Lower leg skin (tissue), 3 donors: ENCODE data around the gene COMMD8.

Experiments
- CTCF ChIP-seq, 3 donors: fragments of 450-650 bp; IDR thresholded peaks; one replicate each; pipeline ENCODE4 v1.5.1; 2016; ENCODE audit warnings: antibody characterized with exemption in 3 of 3, mild to moderate bottlenecking in 3 of 3, moderate library complexity in 2 of 3
- POLR2A ChIP-seq, 2 donors: fragments of 450-650 bp; IDR thresholded peaks; one replicate each; pipeline ENCODE4 v1.6.1; 2016 to 2017; ENCODE audit warnings: antibody characterized with exemption in 2 of 2, mild to moderate bottlenecking in 1 of 2, moderate library complexity in 1 of 2

- TF ChIP-seq CTCF (IDR thresholded peaks at IDR 0.05) (no peak), POLR2A (IDR thresholded peaks at IDR 0.05) (no peak)
These were observed 36.2 kb upstream of the COMMD8 start for GRCh38 chr4:47499700-47500099.
